VCaP (cell line): ENCODE data around the gene ABAT.
"Not testable (repeated sequence)": the region's sequence is repeated elsewhere in the genome, so short reads cannot be mapped to it uniquely, and the experiment has no call there.

Source experiments
- H3K27ac ChIP-seq: fragments of 450-650 bp; 2 replicates; pipeline ENCODE4 v1.5.1; 2017
- CTCF ChIP-seq: fragments of 450-650 bp; conservative IDR thresholded peaks from 2 replicates; pipeline ENCODE4 v1.5.1; 2017; ENCODE audit warnings: mild to moderate bottlenecking, moderate library complexity

The ABAT gene

GRCh38 chr16:8797364-8798173, 123.2 kb downstream of the ABAT start, which contains the start of the genes PMM2 and TMEM186:
TSS of gene PMM2 (plus strand) at chr16:8797839. CDS start at chr16:8797883, 44 bp downstream.
TSS of gene TMEM186 (minus strand) at chr16:8797639. CDS start at chr16:8797614, 25 bp downstream.
- H3K27ac ChIP-seq: peak within 1 kb of the TSS; percentile 63; the same call in 1 of the 2 replicates
- TF ChIP-seq CTCF: no peak

DNA sequence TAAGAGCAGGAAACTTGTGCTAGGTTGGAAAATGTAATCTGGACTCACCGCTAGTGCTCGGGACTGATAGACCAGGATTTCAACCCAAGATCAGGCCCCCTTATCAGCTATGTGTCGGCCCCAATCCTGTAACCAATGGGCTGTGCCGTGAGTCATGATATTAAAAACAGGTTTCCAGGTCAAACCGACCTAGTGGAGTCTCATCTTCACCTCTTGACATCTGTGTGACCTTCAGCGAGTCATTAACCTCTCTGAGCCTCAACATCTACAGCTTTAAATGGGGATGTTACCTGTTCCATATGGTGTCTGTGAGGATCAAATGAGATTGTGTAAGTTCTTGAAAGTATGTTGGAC, 123.7 kb downstream of the ABAT start:
- peak overlapping the region; percentile 63; the same call in 1 of the 2 replicates for H3K27ac ChIP-seq
- TF ChIP-seq CTCF: no peak

- peak overlapping the region; percentile 63; the same call in 1 of the 2 replicates for H3K27ac ChIP-seq
- no peak for TF ChIP-seq CTCF
These were observed 124.2 kb downstream of the ABAT start for GRCh38 chr16:8798535-8799157.

DNA sequence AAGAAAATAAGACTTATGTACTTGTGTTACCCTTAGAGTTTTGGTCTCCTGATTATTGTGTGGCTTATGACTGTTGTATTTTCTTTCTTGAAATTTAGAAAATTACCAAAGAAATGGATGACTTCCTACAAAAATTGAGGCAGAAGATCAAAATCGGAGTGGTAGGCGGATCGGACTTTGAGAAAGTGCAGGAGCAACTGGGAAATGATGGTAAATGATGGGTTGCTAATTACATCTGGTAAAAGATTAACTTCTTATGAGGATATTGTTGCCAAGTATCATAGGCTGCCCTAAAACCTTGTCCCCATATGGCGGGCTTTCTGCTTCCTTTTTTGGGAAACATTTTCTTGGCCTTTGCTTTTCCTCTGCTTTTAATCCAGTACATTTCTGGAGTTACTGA, 127.3 kb downstream of the ABAT start:
- no peak overlapping the region for H3K27ac ChIP-seq
- TF ChIP-seq CTCF: no peak

GRCh38 chr16:8803733-8804132, 129.3 kb downstream of the ABAT start:
- H3K27ac ChIP-seq: not testable (repeated sequence)

DNA sequence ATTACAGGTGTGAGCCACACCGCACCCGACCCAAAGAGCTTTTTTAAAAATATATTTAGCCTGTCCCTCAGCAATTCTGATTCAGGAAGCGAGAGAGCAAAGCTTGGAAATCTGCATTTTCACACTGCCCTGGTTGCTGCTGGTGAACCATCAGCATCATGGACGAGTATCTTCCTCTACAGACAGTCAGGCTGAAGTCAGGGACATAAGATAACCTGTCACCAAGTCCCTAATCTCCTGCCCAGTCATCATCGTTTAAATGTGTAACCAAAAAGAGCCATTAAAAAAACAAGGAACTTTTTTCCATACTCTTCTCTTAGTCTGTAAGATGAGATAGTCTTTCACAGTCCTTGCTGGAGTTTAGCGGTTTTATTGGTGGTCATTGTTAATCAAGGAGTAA, 129.9 kb downstream of the ABAT start:
- no peak for TF ChIP-seq CTCF
- H3K27ac ChIP-seq: no peak overlapping the region

- no peak for TF ChIP-seq CTCF
- no peak overlapping the region for H3K27ac ChIP-seq
These were observed 132.0 kb downstream of the ABAT start for GRCh38 chr16:8806272-8806983.
